PFSK-1 (cell line): Measurements from ENCODE around the gene SYNDIG1.

Experiments
- POLR2AphosphoS5 ChIP-seq: IDR thresholded peaks from 2 replicates; pipeline ENCODE4 v1.6.1; 2012; ENCODE audit warnings: low read depth, mild to moderate bottlenecking, control low read depth, low read length, moderate library complexity
- TAF1 ChIP-seq: IDR thresholded peaks from 2 replicates; pipeline ENCODE4 v1.6.1; 2012; ENCODE audit warnings: low read length, control low read depth, borderline replicate concordance; ENCODE audit not compliant: insufficient read depth
- TF ChIP-seq, protein P1 (sequence below), 2 experiments: IDR thresholded peaks; 2 replicates each; pipeline versions ENCODE4 v1.6.1 to v1.8.0; 2011 to 2012; ENCODE audit warnings: low read depth in 2 of 2, low read length in 2 of 2, control low read depth in 1 of 2, inconsistent platforms in 1 of 2, mild to moderate bottlenecking in 1 of 2, moderate library complexity in 1 of 2; ENCODE audit not compliant: insufficient read depth in 1 of 2

DNA sequence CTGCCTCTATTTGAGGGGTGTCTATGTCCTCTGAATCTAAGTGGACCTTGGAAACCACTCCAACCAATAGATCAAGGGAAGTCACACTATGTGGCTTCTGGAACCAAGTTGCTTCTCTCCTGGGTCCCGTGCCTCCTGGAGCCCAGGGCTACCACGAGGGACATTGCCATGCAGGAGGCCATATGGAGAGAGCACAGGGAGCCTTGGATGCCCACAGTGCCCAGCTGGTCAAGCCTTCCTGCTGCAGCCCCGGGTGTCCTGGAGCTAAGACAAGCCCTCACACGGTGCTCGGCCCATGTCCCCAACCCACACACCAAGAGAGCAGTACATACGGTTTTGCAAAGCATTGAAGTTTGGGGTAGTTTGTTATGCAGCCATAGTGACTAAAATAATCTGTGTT, 231.6 kb downstream of the SYNDIG1 start:
- TF ChIP-seq POLR2AphosphoS5 (no peak), TAF1 (no peak)
- TF ChIP-seq, protein P1, sequence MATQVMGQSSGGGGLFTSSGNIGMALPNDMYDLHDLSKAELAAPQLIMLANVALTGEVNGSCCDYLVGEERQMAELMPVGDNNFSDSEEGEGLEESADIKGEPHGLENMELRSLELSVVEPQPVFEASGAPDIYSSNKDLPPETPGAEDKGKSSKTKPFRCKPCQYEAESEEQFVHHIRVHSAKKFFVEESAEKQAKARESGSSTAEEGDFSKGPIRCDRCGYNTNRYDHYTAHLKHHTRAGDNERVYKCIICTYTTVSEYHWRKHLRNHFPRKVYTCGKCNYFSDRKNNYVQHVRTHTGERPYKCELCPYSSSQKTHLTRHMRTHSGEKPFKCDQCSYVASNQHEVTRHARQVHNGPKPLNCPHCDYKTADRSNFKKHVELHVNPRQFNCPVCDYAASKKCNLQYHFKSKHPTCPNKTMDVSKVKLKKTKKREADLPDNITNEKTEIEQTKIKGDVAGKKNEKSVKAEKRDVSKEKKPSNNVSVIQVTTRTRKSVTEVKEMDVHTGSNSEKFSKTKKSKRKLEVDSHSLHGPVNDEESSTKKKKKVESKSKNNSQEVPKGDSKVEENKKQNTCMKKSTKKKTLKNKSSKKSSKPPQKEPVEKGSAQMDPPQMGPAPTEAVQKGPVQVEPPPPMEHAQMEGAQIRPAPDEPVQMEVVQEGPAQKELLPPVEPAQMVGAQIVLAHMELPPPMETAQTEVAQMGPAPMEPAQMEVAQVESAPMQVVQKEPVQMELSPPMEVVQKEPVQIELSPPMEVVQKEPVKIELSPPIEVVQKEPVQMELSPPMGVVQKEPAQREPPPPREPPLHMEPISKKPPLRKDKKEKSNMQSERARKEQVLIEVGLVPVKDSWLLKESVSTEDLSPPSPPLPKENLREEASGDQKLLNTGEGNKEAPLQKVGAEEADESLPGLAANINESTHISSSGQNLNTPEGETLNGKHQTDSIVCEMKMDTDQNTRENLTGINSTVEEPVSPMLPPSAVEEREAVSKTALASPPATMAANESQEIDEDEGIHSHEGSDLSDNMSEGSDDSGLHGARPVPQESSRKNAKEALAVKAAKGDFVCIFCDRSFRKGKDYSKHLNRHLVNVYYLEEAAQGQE (IDR thresholded peaks at IDR 0.05; ENCODE audit: insufficient read depth in 1 of 2, low read depth in 2 of 2, low read length in 2 of 2), result no peak
